Breast epithelium (tissue), 3 donors: Measurements from ENCODE around the gene FAF2.

Experiments used
- CTCF ChIP-seq, 3 donors: fragments of 450-650 bp; IDR thresholded peaks; one replicate each; pipeline ENCODE4 v1.5.1; 2016 to 2017; ENCODE audit warnings: antibody characterized with exemption in 3 of 3, mild to moderate bottlenecking in 3 of 3, moderate library complexity in 3 of 3
- POLR2A ChIP-seq: fragments of 450-650 bp; IDR thresholded peaks from one replicate; pipeline ENCODE4 v1.6.1; 2016; ENCODE audit warnings: antibody characterized with exemption, mild to moderate bottlenecking, moderate library complexity

GRCh38 chr5:176425138-176425537 is 23.0 kb upstream of the FAF2 start:
- TF ChIP-seq CTCF (IDR thresholded peaks at IDR 0.05), result no peak
- no peak for TF ChIP-seq POLR2A
